Transverse colon (tissue), 4 donors: ENCODE data around the gene MYL2. TPM values are rescaled to one million over a fixed set of nuclear protein-coding genes. Genes with fewer than 3 reads are reported as not detected.

ENCODE experiments used
- DNase-seq: peaks from one replicate; pipeline ENCODE4 v3.0.0-alpha.2; 2019
- H3K27ac ChIP-seq, 4 donors: fragments of 200-600 bp; sonication (generic); 2 replicates each; pipeline ENCODE4 v1.5.1; 2016 to 2018; ENCODE audit warnings: inconsistent platforms in 4 of 4
- H3K27me3 ChIP-seq: fragments of 200-600 bp; sonication (generic); 2 replicates; pipeline ENCODE4 v1.5.1; 2017; ENCODE audit warnings: inconsistent platforms
- H3K36me3 ChIP-seq, 4 donors: fragments of 200-600 bp; sonication (generic); 2 replicates each; pipeline ENCODE4 v1.5.1; 2017 to 2019; ENCODE audit warnings: inconsistent platforms in 4 of 4
- H3K4me1 ChIP-seq, 4 donors: fragments of 200-600 bp; sonication (generic); 2 replicates each; pipeline ENCODE4 v1.5.1; 2017 to 2020; ENCODE audit warnings: inconsistent platforms in 4 of 4
- H3K4me3 ChIP-seq, 4 donors: fragments of 200-600 bp; sonication (generic); 1 replicate in 1 of 4; 2 replicates in 3 of 4; pipeline versions ENCODE4 v1.5.1 to v1.6.1; 2017 to 2019; ENCODE audit warnings: inconsistent platforms in 4 of 4
- H3K9me3 ChIP-seq, 2 donors: fragments of 200-600 bp; sonication (generic); 2 replicates each; pipeline ENCODE4 v1.5.1; 2017 to 2019; ENCODE audit warnings: inconsistent platforms in 2 of 2
- CTCF ChIP-seq, 5 experiments: fragments of 200-600 bp in 3 of 5; fragments of 450-650 bp in 2 of 5; sonication (generic) in 3 of 5; IDR thresholded peaks; 1 replicate in 2 of 5; 2 replicates in 3 of 5; pipeline ENCODE4 v1.5.1; 2016 to 2017; ENCODE audit warnings: antibody characterized with exemption in 5 of 5, inconsistent platforms in 3 of 5, mild to moderate bottlenecking in 2 of 5, moderate library complexity in 1 of 5
- EP300 ChIP-seq: sonication (generic); formaldehyde crosslinking; IDR thresholded peaks from one replicate; pipeline ENCODE4 v1.6.1; 2017; ENCODE audit warnings: antibody characterized with exemption, low read depth
- POLR2A ChIP-seq: fragments of 450-650 bp; IDR thresholded peaks from one replicate; pipeline ENCODE4 v1.6.1; 2016; ENCODE audit warnings: antibody characterized with exemption, mild to moderate bottlenecking, moderate library complexity
- POLR2AphosphoS5 ChIP-seq, 3 donors: sonication (generic); formaldehyde crosslinking; IDR thresholded peaks; one replicate each; pipeline ENCODE4 v1.6.1; 2016; ENCODE audit warnings: antibody characterized with exemption in 3 of 3
- WGBS, 2 donors: methylation state at CpG; one replicate each; pipeline ENCODE4 v1.1.5; 2018; ENCODE audit warnings: low coverage in 1 of 2; 5-methylcytosine and 5-hydroxymethylcytosine counted together
- in situ Hi-C, 4 donors: fragments of 200-750 bp; cut with MboI; loops; one replicate each; pipeline versions ENCODE4 v1.15.0 to v1.15.1; 2017; ENCODE audit warnings: low sequenced_read_pairs in 3 of 4, low pct_ligation_motif_present in 1 of 4, low pct_unique_long_range_greater_than_20kb in 1 of 4
- intact Hi-C: fragments of 100-400 bp; cut with DNase I; formaldehyde crosslinking; loops from one replicate; pipeline ENCODE4 v1.15.1; 2023; ENCODE audit warnings: low total_unique reads
- total RNA-seq, 4 donors: library from RNA; depleted of rRNA; stranded (reverse); fragments of >200 nt; gene quantifications; one replicate each; pipeline ENCODE4 v1.1.0, GENCODE V29; 2016

The MYL2 gene
- total RNA-seq, 4 donors from 2014 or later, result 2.2 TPM; not detected in 3

GRCh38 chr12:110896559-110896958 lies 23.8 kb downstream of the MYL2 start:
- Histone ChIP-seq H3K27ac (no peak overlapping the region), H3K4me3 (no peak overlapping the region), H3K9me3 (no peaks in the 10 kb centered on the region), H3K36me3 (no peaks in the 10 kb centered on the region), H3K4me1 (peaks cover 0 to 7% (median 0%) of the 10 kb centered on the region in 4 donors), H3K27me3 (peaks cover 12% of the 10 kb centered on the region)
- TF ChIP-seq EP300, result no peak
- no peak for TF ChIP-seq CTCF (IDR thresholded peaks at IDR 0.05)
- TF ChIP-seq POLR2AphosphoS5 (IDR thresholded peaks at IDR 0.05), result no peak
- no peak for TF ChIP-seq POLR2A
- in situ Hi-C loops, result no loop called here
- 42% methylated on average over 3 of the region's 3 CpGs; no CpG with 5 or more reads in 1 of the 2 donors for WGBS, 2 donors
- no peak for DNase-seq
- intact Hi-C loops, result no loop called here

- in situ Hi-C loops, result no loop called here
- H3K27ac ChIP-seq, result no peak overlapping the region
- no peaks in the 10 kb centered on the region for H3K36me3 ChIP-seq
- WGBS, 2 donors, result 84 to 100% methylated on average over 1 to 3 of the region's 3 CpGs
- no peak overlapping the region for H3K4me3 ChIP-seq
- H3K4me1 ChIP-seq, result peaks cover 0 to 7% (median 0%) of the 10 kb centered on the region in 4 donors
- no peak for TF ChIP-seq CTCF (IDR thresholded peaks at IDR 0.05)
- intact Hi-C loops, result no loop called here
- H3K27me3 ChIP-seq, result peaks cover 12% of the 10 kb centered on the region
- no peak for DNase-seq
- H3K9me3 ChIP-seq, result no peaks in the 10 kb centered on the region
Observed at GRCh38 chr12:110893956-110894355, 26.4 kb downstream of the MYL2 start.

GRCh38 chr12:110889361-110889760 lies 31.0 kb downstream of the MYL2 start:
- Histone ChIP-seq H3K4me1 (peaks cover 0 to 6% (median 0%) of the 10 kb centered on the region in 4 donors), H3K36me3 (no peaks in the 10 kb centered on the region), H3K9me3 (no peaks in the 10 kb centered on the region), H3K4me3 (no peak overlapping the region), H3K27me3 (peaks cover 12% of the 10 kb centered on the region), H3K27ac (no peak overlapping the region)
- intact Hi-C loops, result no loop called here
- TF ChIP-seq POLR2A (no peak), CTCF (IDR thresholded peaks at IDR 0.05) (no peak), EP300 (no peak), POLR2AphosphoS5 (IDR thresholded peaks at IDR 0.05) (no peak)
- 83 to 91% methylated on average over 2 to 12 of the region's 12 CpGs for WGBS, 2 donors
- DNase-seq, result no peak
- in situ Hi-C loops, result no loop called here

- Histone ChIP-seq H3K36me3 (no peaks in the 10 kb centered on the region), H3K27me3 (peaks cover 4% of the 10 kb centered on the region), H3K9me3 (no peaks in the 10 kb centered on the region), H3K4me3 (peak overlapping the region in 1 of 4 donors; percentile 61), H3K4me1 (peaks cover 0 to 4% (median 0%) of the 10 kb centered on the region in 4 donors), H3K27ac (peak overlapping the region in 1 of 4 donors; percentile 64)
- no peak for DNase-seq
- in situ Hi-C loops (no loop called here), intact Hi-C loops (no loop called here)
- peak in 2 of 5 experiments; percentile 12 to 13 for TF ChIP-seq CTCF (IDR thresholded peaks at IDR 0.05)
- no peak for TF ChIP-seq POLR2A
- TF ChIP-seq POLR2AphosphoS5 (IDR thresholded peaks at IDR 0.05), result no peak
- WGBS, 2 donors, result 35 to 67% methylated on average over 1 to 5 of the region's 5 CpGs
Observed at GRCh38 chr12:110888256-110888991, 32.0 kb downstream of the MYL2 start.
